IPS-11a (cell line): Measurements from ENCODE around the gene NLRP8.
"Not testable (repeated sequence)": the region's sequence is repeated elsewhere in the genome, so short reads cannot be mapped to it uniquely, and the experiment has no call there.

Experiments
- H3K4me3 ChIP-seq: one replicate; pipeline ENCODE4 v1.5.1; 2013; ENCODE audit warnings: low read depth, low read length, control low read depth

NLRP8 gene

GRCh38 chr19:55947532-55947931 is at the start of gene NLRP8:
Gene NLRP8 (plus strand): TSS chr19:55947832.
- no peak within 1 kb of the TSS for H3K4me3 ChIP-seq

DNA sequence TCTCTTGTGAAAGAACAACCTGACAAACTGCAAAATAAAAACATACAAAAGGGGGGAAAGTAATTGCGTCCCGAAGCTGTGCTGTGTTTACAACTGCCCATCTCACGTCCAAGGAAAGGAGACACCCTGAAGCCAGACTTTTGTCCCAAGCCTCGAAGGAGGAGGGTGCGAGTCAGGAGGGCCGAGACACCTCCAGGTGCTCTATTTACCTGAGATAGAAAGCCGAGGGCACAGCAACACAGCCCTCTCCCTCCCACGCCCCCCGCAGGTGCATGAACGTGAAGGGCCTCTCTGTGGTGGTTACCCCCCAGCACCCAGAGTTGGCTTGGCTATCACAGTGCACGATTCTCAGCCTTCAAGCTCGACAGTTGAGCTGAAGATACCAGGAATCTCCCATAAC is 48.7 kb upstream of the NLRP8 start:
- H3K4me3 ChIP-seq = no peak overlapping the region

- no peak overlapping the region for H3K4me3 ChIP-seq
Observed at GRCh38 chr19:55901369-55902079, 46.1 kb upstream of the NLRP8 start.

- no peak overlapping the region for H3K4me3 ChIP-seq
Observed at GRCh38 chr19:55902080-55902751, 45.4 kb upstream of the NLRP8 start.

- H3K4me3 ChIP-seq = no peak overlapping the region
Observed at GRCh38 chr19:55907286-55907685, 40.3 kb upstream of the NLRP8 start.

DNA sequence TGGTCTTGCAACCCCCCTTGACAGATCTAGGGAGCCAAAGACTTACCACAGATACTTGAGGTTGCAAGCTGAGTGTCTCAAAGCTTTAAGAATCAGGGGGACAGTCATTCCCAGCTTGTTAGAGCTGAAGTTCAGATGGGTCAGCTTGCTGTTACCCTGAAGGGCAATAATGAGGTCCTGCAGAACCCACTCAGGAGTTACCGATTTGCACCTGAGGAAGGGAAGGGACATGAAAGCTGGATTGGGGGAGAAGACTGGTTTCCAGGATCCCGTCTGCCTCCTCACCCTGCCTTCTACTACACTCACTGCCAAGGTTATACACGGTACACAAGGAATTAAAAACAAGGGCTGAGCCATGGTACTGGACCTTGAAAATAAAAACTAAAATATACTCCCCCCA is 39.9 kb upstream of the NLRP8 start:
- no peak overlapping the region for H3K4me3 ChIP-seq

GRCh38 chr19:55909801-55910200 is 37.8 kb upstream of the NLRP8 start:
- H3K4me3 ChIP-seq = no peak overlapping the region

DNA sequence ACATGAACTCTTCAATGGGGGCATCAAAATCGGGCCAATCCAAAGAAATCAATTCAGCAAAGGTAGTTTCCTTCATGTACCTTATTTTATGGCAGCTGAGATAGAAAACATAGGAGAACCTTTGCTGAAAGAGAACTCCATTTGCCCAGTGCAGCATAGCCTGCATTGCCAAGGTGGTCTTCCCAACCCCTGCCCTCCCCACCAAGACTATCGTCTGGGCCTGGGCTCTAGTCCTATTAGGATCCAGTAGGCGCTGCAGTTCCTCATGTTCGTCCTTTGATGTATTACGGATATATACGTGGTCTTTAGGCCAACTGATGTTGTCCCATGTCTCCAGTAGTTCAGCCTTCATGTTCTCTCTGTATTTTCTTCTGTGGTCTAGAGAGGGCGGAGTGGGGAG is 34.7 kb upstream of the NLRP8 start:
- H3K4me3 ChIP-seq = no peak overlapping the region

DNA sequence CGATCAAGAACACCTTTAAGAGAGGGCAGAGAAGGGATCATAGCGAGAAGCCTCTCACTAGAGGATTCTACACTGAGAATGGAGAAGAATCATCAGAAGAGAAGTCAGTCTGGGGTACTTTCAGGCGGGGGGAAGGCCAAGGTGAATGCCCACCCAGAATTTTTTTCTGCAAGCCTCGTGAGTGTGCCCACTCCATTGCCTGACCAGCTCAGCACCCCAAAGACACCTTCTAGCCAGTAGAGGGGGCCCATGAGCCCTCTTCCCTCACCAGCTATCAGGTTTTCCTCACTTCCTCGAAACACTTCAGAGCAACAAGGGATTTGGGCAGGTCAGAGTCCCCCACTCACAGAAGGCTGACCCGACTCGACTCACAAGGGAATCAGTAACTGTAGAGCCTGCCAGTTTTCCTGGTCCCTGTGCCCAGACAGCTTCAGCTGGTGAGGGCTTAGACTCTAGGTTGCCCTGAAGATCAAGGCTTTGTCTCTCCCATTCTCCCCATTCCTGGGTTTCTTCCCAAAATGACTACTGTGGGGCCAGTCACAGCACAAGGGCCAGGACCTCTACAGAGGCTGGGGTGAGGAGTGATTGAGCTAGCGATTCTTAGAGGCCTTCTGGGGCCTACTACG is 33.9 kb upstream of the NLRP8 start:
- H3K4me3 ChIP-seq = no peak overlapping the region

- no peak overlapping the region for H3K4me3 ChIP-seq
Observed at GRCh38 chr19:55923556-55923955, 24.1 kb upstream of the NLRP8 start.

DNA sequence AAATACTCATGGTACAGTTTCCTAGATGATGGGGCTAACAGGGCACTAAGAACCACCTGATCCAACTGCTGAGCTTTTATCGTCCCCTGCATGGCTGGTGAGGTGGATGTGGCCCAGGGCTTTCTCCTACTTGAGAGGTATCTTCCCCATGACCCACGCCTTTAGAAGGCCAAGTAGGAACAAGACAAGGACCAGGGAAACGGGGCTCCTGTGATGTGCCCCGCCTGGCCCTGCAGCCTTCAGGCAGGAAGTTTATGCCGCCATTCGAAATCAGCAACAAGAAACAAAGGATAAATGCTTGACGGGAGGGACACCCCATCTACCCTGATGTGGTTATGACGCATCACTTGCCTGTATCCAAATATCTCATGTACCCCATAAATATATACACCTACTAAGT is 19.6 kb upstream of the NLRP8 start:
- no peak overlapping the region for H3K4me3 ChIP-seq

GRCh38 chr19:55929258-55929657 is 18.4 kb upstream of the NLRP8 start:
- not testable (repeated sequence) for H3K4me3 ChIP-seq

DNA sequence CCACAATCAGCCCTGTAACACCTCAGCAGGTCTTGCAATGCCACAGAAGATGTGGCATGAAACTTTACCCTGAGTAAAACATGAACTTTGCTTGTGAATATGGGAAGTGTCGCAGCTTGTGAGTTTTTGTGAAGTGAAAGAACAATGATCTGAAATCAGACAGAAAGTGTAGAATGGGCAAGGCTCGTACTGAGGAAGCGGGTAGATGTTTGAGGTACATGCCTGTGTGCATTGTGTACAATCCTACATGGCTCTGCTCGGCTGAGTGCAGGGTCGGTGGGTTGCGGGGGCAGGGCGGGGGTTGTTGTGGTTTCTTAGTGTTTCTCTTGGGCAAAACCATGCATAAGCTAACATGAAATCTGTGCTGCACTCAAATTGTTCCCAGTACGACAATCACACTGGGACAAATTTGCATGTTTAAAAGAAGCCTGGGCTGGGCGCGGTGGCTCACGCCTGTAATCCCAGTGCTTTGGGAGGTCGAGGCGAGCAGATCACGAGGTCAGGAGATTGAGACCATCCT is 16.6 kb upstream of the NLRP8 start:
- H3K4me3 ChIP-seq = no peak overlapping the region

GRCh38 chr19:55931936-55932386 is 15.7 kb upstream of the NLRP8 start, which contains the start of gene NLRP13:
Gene NLRP13 (minus strand): TSS chr19:55932336. CDS start chr19:55932311, 25 bp downstream.
- no peak within 1 kb of the TSS for H3K4me3 ChIP-seq

DNA sequence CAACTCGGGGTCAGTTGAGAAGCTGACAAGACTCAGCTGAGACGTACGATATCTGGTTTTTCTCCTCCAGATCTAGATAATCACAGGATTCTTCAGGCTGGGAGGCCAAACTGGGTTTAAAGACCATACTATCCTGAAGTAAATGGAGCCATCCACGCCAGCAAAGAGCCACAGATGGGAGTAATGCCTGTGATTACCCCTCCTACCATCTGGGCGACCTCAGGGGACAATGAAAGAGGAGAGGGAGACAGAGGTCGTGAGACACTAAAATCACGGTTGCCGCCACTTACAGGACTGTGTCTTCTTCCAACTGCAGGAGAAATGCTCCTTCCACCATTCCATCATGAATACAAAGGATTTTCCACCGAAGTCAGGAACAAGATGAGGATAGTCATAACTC is 12.4 kb upstream of the NLRP8 start:
- no peak overlapping the region for H3K4me3 ChIP-seq

- no peak overlapping the region for H3K4me3 ChIP-seq
Observed at GRCh38 chr19:55939206-55939605, 8.4 kb upstream of the NLRP8 start.

DNA sequence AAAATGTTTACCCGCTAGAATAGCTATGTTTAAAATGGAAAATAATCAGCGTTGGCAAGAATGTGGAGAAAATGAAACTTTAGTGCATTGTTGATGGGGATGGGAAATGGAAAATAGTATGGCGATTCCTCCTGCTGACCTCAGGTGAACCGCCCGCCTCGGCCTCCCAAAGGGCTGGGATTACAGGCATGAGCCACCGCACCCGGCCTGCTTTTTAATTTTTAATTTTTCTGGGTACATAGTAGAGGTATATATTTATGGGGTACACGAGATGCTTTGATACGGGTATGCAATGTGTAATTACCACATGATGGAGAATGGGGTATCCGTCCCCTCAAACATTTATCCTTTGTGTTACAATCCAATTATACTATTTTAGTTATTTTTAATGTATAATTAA is 7.3 kb upstream of the NLRP8 start:
- no peak overlapping the region for H3K4me3 ChIP-seq

GRCh38 chr19:55950566-55950965 is 2.9 kb downstream of the NLRP8 start:
- not testable (repeated sequence) for H3K4me3 ChIP-seq

DNA sequence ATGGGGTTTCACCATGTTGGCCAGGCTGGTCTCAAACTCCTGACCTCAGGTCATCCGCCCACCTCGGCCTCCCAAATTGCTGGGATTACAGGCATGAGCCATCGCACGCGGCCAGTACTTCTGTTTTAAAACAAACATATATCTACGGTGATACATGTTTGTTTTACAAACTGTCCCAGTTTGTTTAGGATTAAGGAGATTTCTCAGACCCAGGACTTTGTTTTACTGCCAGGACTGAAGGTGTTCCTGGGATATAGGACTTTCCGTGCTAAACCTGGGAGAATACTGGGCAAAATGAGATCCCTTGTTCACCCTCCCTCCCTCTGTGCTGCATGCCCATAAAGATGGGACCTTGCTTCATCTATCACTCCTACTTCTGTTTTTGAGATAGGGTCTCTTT is 8.8 kb downstream of the NLRP8 start:
- H3K4me3 ChIP-seq = no peak overlapping the region

DNA sequence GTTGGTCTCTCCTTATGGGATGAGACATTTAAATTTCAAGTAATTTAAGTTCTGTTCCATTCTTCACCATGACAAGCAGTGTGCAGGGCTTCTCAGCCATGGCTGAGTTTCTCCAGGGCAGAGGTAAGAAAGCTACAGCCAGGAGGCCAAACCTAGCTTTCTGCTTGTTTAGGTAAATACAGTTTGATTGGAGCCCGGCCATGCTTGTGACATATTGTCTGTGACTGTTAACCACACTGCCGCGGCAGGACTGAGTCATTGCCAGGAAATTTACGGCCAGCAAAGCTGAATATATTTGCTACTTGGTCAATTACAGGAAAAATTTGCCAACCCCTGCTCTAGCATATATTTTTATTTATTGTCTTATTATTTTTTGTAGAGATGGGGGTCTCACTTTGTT is 10.7 kb downstream of the NLRP8 start:
- H3K4me3 ChIP-seq = no peak overlapping the region

DNA sequence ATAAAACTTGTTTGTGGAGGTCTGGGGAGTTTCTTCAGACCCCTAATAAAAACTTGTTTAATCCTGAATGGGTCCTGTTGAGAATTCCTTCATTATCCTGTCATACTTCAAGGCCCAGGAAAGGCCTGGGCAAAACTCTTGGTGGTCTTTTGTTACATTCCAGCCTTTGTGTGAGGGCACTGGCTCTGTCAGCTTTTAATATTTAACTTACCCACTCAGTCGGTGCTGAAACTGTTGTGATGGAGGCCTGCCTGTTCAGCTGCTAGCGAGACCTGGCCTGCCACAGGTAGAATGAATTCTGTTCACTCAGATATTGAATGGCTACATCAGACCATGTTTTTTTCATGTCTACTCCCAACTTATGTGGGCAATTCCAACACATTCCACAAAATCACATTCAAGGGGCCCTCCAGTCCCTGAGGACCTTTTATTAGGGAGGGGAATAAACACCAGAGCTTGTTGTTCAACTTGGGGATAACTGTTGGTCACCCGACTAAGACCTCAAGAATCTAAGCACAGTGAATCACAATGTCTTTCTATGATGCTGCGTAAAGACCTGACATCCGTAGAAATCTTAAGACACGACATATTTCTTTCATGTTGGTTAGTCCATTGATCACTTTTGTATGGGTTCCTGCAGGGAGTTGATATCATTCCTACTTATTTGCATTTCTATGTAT is 12.5 kb downstream of the NLRP8 start:
- no peak overlapping the region for H3K4me3 ChIP-seq
